Liver (tissue), 9 donors: Measurements from ENCODE around the gene TPBGL. TPM values are rescaled to one million over a fixed set of nuclear protein-coding genes. Genes with fewer than 3 reads are reported as not detected.
A peak's percentile ranks its signal among the peaks of the same experiment; 100 is the strongest.

Source experiments
- DNase-seq: peaks from one replicate; pipeline ENCODE4 v3.0.0-alpha.2; 2017; ENCODE audit warnings: low spot score
- H3K27ac ChIP-seq, 2 donors: one replicate each; pipeline ENCODE4 v1.7.0; 2013; ENCODE audit warnings: inconsistent platforms in 2 of 2, low read length in 2 of 2, control low read depth in 1 of 2, low read depth in 1 of 2, mild to moderate bottlenecking in 1 of 2
- H3K27me3 ChIP-seq, 4 donors: one replicate each; pipeline versions ENCODE4 v1.6.1 to v1.7.0; 2013; ENCODE audit warnings: low read length in 3 of 4, inconsistent platforms in 1 of 4, mild to moderate bottlenecking in 1 of 4, moderate library complexity in 1 of 4; ENCODE audit not compliant: control insufficient read depth in 4 of 4, insufficient read depth in 4 of 4
- H3K36me3 ChIP-seq, 4 donors: one replicate each; pipeline versions ENCODE4 v1.6.1 to v1.7.0; 2013; ENCODE audit warnings: low read length in 3 of 4, mild to moderate bottlenecking in 3 of 4, low read depth in 1 of 4, moderate library complexity in 1 of 4; ENCODE audit not compliant: control insufficient read depth in 4 of 4, insufficient read depth in 3 of 4
- H3K4me1 ChIP-seq, 4 donors: one replicate each; pipeline versions ENCODE4 v1.6.1 to v1.7.0; 2013; ENCODE audit warnings: low read length in 3 of 4, mild to moderate bottlenecking in 3 of 4, moderate library complexity in 1 of 4; ENCODE audit not compliant: control insufficient read depth in 4 of 4, insufficient read depth in 4 of 4
- H3K4me3 ChIP-seq, 3 donors: one replicate each; pipeline versions ENCODE4 v1.6.1 to v1.7.0; 2013; ENCODE audit warnings: low read length in 3 of 3, control low read depth in 1 of 3, low read depth in 1 of 3, mild to moderate bottlenecking in 1 of 3
- H3K9ac ChIP-seq, 2 donors: one replicate each; pipeline ENCODE4 v1.7.0; 2013; ENCODE audit warnings: low read length in 2 of 2, mild to moderate bottlenecking in 2 of 2, moderate library complexity in 2 of 2, control low read depth in 1 of 2, low read depth in 1 of 2
- H3K9me3 ChIP-seq, 4 donors: one replicate each; pipeline versions ENCODE4 v1.6.1 to v1.7.0; 2013; ENCODE audit warnings: low read length in 3 of 4; ENCODE audit not compliant: control insufficient read depth in 4 of 4
- ATF3 ChIP-seq: IDR thresholded peaks from 2 replicates; pipeline ENCODE4 v1.6.1; 2016; ENCODE audit warnings: antibody characterized with exemption
- CTCF ChIP-seq: fragments of 150-350 bp; IDR thresholded peaks from 2 replicates; pipeline ENCODE4 v1.5.1; 2017; ENCODE audit warnings: improper control_type of control experiment, low read depth, low read length; ENCODE audit not compliant: missing input control
- EGR1 ChIP-seq, 2 donors: IDR thresholded peaks; 2 replicates each; pipeline ENCODE4 v1.6.1; 2016 to 2018; ENCODE audit warnings: antibody characterized with exemption in 2 of 2, low read depth in 2 of 2
- FOXA1 ChIP-seq: IDR thresholded peaks from 2 replicates; pipeline ENCODE4 v1.6.1; 2016; ENCODE audit warnings: antibody characterized with exemption
- FOXA2 ChIP-seq: IDR thresholded peaks from 2 replicates; pipeline ENCODE4 v1.6.1; 2016; ENCODE audit warnings: antibody characterized with exemption
- GABPA ChIP-seq, 2 donors: IDR thresholded peaks in 1 of 2; conservative IDR thresholded peaks in 1 of 2; 2 replicates each; pipeline ENCODE4 v1.6.1; 2016; ENCODE audit warnings: antibody characterized with exemption in 2 of 2, mild to moderate bottlenecking in 1 of 2, moderate library complexity in 1 of 2
- HNF4A ChIP-seq, 2 donors: conservative IDR thresholded peaks; 2 replicates each; pipeline ENCODE4 v1.6.1; 2016; ENCODE audit warnings: antibody characterized with exemption in 2 of 2, mild to moderate bottlenecking in 2 of 2
- HNF4G ChIP-seq: IDR thresholded peaks from 2 replicates; pipeline ENCODE4 v1.6.1; 2016; ENCODE audit warnings: antibody characterized with exemption
- JUND ChIP-seq, 2 donors: IDR thresholded peaks; 2 replicates each; pipeline ENCODE4 v1.6.1; 2016; ENCODE audit warnings: antibody characterized with exemption in 2 of 2
- MAX ChIP-seq: IDR thresholded peaks from 2 replicates; pipeline ENCODE4 v1.6.1; 2016; ENCODE audit warnings: antibody characterized with exemption
- NR2F2 ChIP-seq: IDR thresholded peaks from 2 replicates; pipeline ENCODE4 v1.6.1; 2016; ENCODE audit warnings: antibody characterized with exemption
- RAD21 ChIP-seq, 2 donors: IDR thresholded peaks; 2 replicates each; pipeline ENCODE4 v1.6.1; 2016; ENCODE audit warnings: antibody characterized with exemption in 2 of 2, mild to moderate bottlenecking in 2 of 2
- REST ChIP-seq: IDR thresholded peaks from 2 replicates; pipeline ENCODE4 v1.6.1; 2016; ENCODE audit warnings: antibody characterized with exemption, mild to moderate bottlenecking
- RXRA ChIP-seq, 2 donors: IDR thresholded peaks; 2 replicates each; pipeline ENCODE4 v1.6.1; 2017 to 2018; ENCODE audit warnings: antibody characterized with exemption in 2 of 2, mild to moderate bottlenecking in 1 of 2
- SP1 ChIP-seq: IDR thresholded peaks from 2 replicates; pipeline ENCODE4 v1.6.1; 2018; ENCODE audit warnings: antibody characterized with exemption, mild to moderate bottlenecking
- TAF1 ChIP-seq: conservative IDR thresholded peaks from 2 replicates; pipeline ENCODE4 v1.6.1; 2016; ENCODE audit warnings: antibody characterized with exemption, mild to moderate bottlenecking
- YY1 ChIP-seq: IDR thresholded peaks from 2 replicates; pipeline ENCODE4 v1.6.1; 2016; ENCODE audit warnings: antibody characterized with exemption, mild to moderate bottlenecking
- ZBTB33 ChIP-seq: IDR thresholded peaks from 2 replicates; pipeline ENCODE4 v1.6.1; 2016; ENCODE audit warnings: antibody characterized with exemption
- WGBS: extraction: QIAGEN DNeasy Blood & Tissue Kit; methylation state at CpG from one replicate; pipeline ENCODE4 v1.1.7; 2013; 5-methylcytosine and 5-hydroxymethylcytosine counted together
- polyA plus RNA-seq, 2 donors: library from polyadenylated mRNA; stranded (reverse) in 1 of 2; unstranded in 1 of 2; fragments of 200-250 nt in 1 of 2; fragments of >200 nt in 1 of 2; fragmentation: Nextera tagmentation in 1 of 2; extraction: Ambion mirVana in 1 of 2; gene quantifications; one replicate each; pipeline versions ENCODE4 v1.2.1 to v1.2.3, GENCODE V29; 2013 to 2015
- total RNA-seq, 2 donors: library from RNA; depleted of rRNA; stranded (reverse); fragments of >200 nt; gene quantifications; one replicate each; pipeline ENCODE4 v1.2.3, GENCODE V29; 2014
- donor health status: healthy.
- donor health status: healthy.
- donor health status: healthy.
- donor health status: healthy.
- donor health status: healthy.

TPBGL gene
- total and polyA plus RNA-seq, 4 donors: 0.05 TPM; not detected in 3

GRCh38 chr11:75204012-75204674, 36.4 kb upstream of the TPBGL start:
- peak; percentile 71 for TF ChIP-seq YY1
- TF ChIP-seq MAX: peak; percentile 70
- peak; percentile 64 for TF ChIP-seq ATF3
- peak; percentile 17 for TF ChIP-seq FOXA2
- TF ChIP-seq FOXA1: no peak
- TF ChIP-seq ZBTB33: peak; percentile 79
- TF ChIP-seq EGR1 (IDR thresholded peaks at IDR 0.05; ENCODE audit: low read depth in 2 of 2): peak in 1 of 2 donors; percentile 18
- no peak for TF ChIP-seq CTCF
- peak in 1 of 2 donors; percentile 68 for TF ChIP-seq RAD21 (IDR thresholded peaks at IDR 0.05)
- TF ChIP-seq GABPA (IDR thresholded peaks at IDR 0.05 in 1 of 2, conservative IDR thresholded peaks at IDR 0.05 in 1 of 2): no peak
- TF ChIP-seq NR2F2: peak; percentile 96
- peak; percentile 97 to 98 for TF ChIP-seq HNF4A (conservative IDR thresholded peaks at IDR 0.05)
- peak; percentile 89 for TF ChIP-seq HNF4G
- TF ChIP-seq SP1: peak; percentile 96
- TF ChIP-seq TAF1: no peak
- peak; percentile 75 for TF ChIP-seq REST
- TF ChIP-seq JUND (IDR thresholded peaks at IDR 0.05): peak; percentile 90 to 93
- TF ChIP-seq RXRA (IDR thresholded peaks at IDR 0.05): peak; percentile 99
- Histone ChIP-seq H3K9ac (peak overlapping the region in 1 of 2 donors; percentile 21), H3K4me3 (no peak overlapping the region), H3K9me3 (no peaks in the 10 kb centered on the region), H3K27me3 (no peaks in the 10 kb centered on the region), H3K4me1 (peaks cover 12 to 51% (median 41%) of the 10 kb centered on the region in 4 donors), H3K36me3 (peaks cover 2 to 21% (median 18%) of the 10 kb centered on the region in 4 donors), H3K27ac (peak overlapping the region; percentile 62 to 64)
- WGBS: 31% methylated on average over 10 of the region's 10 CpGs
- peak; percentile 51 for DNase-seq
